ENCODE measurements around the gene POLDIP3.

Gene POLDIP3

GRCh38 chr22:42615092-42615859 lies 593 bp upstream of the POLDIP3 start:
- TF ChIP-seq CTCF (IDR thresholded peaks at IDR 0.05; ENCODE audit: low read depth, low read length): no peak
- Histone ChIP-seq H3K4me3 (ENCODE audit: low read depth, low read length) (peak overlapping the region; percentile 92), H3K36me3 (peaks cover 24% of the 10 kb centered on the region), H3K4me1 (peaks cover 6% of the 10 kb centered on the region; the same call in 1 of the 2 replicates), H3K27me3 (no peaks in the 10 kb centered on the region), H3K9me3 (no peaks in the 10 kb centered on the region)
- DNase-seq: peak; percentile 95

GRCh38 chr22:42613872-42614301 lies 796 bp downstream of the POLDIP3 start:
- H3K27me3 ChIP-seq: no peaks in the 10 kb centered on the region
- H3K4me1 ChIP-seq: peaks cover 6% of the 10 kb centered on the region; the same call in 1 of the 2 replicates
- peaks cover 24% of the 10 kb centered on the region for H3K36me3 ChIP-seq
- H3K9me3 ChIP-seq: no peaks in the 10 kb centered on the region
- DNase-seq: no peak
- H3K4me3 ChIP-seq (ENCODE audit: low read depth, low read length): peak overlapping the region; percentile 92
- no peak for TF ChIP-seq CTCF (IDR thresholded peaks at IDR 0.05; ENCODE audit: low read depth, low read length)

GRCh38 chr22:42612336-42612735 lies 2.3 kb downstream of the POLDIP3 start:
- no peak for TF ChIP-seq CTCF (IDR thresholded peaks at IDR 0.05; ENCODE audit: low read depth, low read length)
- Histone ChIP-seq H3K27me3 (no peaks in the 10 kb centered on the region), H3K4me3 (ENCODE audit: low read depth, low read length) (no peak overlapping the region), H3K36me3 (peaks cover 29% of the 10 kb centered on the region), H3K9me3 (no peaks in the 10 kb centered on the region), H3K4me1 (peaks cover 6% of the 10 kb centered on the region; the same call in 1 of the 2 replicates)
- DNase-seq: no peak

- no peak for DNase-seq
- peaks cover 41% of the 10 kb centered on the region for H3K36me3 ChIP-seq
- no peak for TF ChIP-seq CTCF (IDR thresholded peaks at IDR 0.05; ENCODE audit: low read depth, low read length)
- no peak overlapping the region for H3K4me3 ChIP-seq (ENCODE audit: low read depth, low read length)
- peaks cover 6% of the 10 kb centered on the region; the same call in 1 of the 2 replicates for H3K4me1 ChIP-seq
- H3K9me3 ChIP-seq: no peaks in the 10 kb centered on the region
- no peaks in the 10 kb centered on the region for H3K27me3 ChIP-seq
Observed at GRCh38 chr22:42611051-42611450, 3.6 kb downstream of the POLDIP3 start.

- Histone ChIP-seq H3K4me1 (peaks cover 6% of the 10 kb centered on the region; the same call in 1 of the 2 replicates), H3K36me3 (peaks cover 50% of the 10 kb centered on the region), H3K27me3 (no peaks in the 10 kb centered on the region), H3K4me3 (ENCODE audit: low read depth, low read length) (no peak overlapping the region), H3K9me3 (no peaks in the 10 kb centered on the region)
- no peak for TF ChIP-seq CTCF (IDR thresholded peaks at IDR 0.05; ENCODE audit: low read depth, low read length)
- DNase-seq: no peak
Observed at GRCh38 chr22:42610186-42610585, 4.5 kb downstream of the POLDIP3 start.

- DNase-seq: no peak
- Histone ChIP-seq H3K4me1 (peaks cover 6% of the 10 kb centered on the region; the same call in 1 of the 2 replicates), H3K27me3 (no peaks in the 10 kb centered on the region), H3K9me3 (no peaks in the 10 kb centered on the region), H3K4me3 (ENCODE audit: low read depth, low read length) (no peak overlapping the region), H3K36me3 (peaks cover 54% of the 10 kb centered on the region)
- no peak for TF ChIP-seq CTCF (IDR thresholded peaks at IDR 0.05; ENCODE audit: low read depth, low read length)
Observed at GRCh38 chr22:42608823-42609361, 5.8 kb downstream of the POLDIP3 start.

Data from BE2C (cell line).